CD4-positive, alpha-beta T cell treated with Interleukin-15 for 1 hour (primary cell): ENCODE data around the gene HOATZ.

Experiments used
- DNase-seq: peaks from one replicate; pipeline ENCODE4 v3.0.0-alpha.2; 2020

The HOATZ gene

DNA sequence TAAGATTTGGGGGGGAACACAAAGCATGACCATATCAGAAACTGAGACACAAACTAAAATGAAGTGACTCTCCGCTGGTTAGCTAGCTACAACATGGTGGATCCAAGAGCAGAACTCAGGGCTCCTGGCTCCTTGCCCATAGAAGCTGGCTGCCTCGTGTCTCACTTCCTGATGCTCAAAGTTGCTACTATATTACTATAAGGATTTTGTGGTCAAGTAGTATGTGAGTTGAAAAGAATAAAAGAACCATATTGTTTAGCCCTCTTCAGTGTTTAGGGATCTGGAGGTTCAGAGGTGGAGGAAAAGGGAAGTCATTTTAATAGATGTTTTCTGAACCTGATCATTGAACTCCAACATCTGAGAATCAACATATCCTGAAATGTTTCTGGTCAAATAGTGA lies 70.8 kb downstream of the HOATZ start:
- DNase-seq = no peak

DNA sequence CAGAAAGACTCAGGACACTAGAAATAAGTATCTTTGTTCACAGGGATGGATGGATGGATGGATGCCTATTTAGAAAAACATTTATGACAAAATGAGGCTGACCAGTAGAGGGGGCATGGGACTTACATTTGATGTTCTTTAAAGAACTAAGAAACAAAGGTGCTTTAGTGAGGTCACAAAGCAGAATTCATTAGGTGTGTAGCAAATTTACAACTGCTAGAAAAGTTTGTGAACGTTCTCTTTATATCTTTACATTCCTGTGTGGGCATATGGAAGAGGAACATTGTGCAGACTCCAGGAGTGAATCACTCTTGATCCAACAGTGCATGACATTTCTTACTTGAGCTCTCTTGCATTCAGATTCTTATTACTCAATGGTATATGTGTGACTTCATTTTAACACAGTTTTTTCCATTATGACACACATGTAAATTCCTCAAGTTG lies 71.8 kb downstream of the HOATZ start:
- no peak for DNase-seq
